Lower leg skin (tissue), 3 donors: ENCODE results near the gene DGKI.

Experiments
- POLR2A ChIP-seq, 2 donors: fragments of 450-650 bp; IDR thresholded peaks; one replicate each; pipeline ENCODE4 v1.6.1; 2016 to 2017; ENCODE audit warnings: antibody characterized with exemption in 2 of 2, mild to moderate bottlenecking in 1 of 2, moderate library complexity in 1 of 2
- TF ChIP-seq, protein P1 (sequence below), 3 donors: fragments of 450-650 bp; IDR thresholded peaks; one replicate each; pipeline ENCODE4 v1.5.1; 2016; ENCODE audit warnings: antibody characterized with exemption in 3 of 3, mild to moderate bottlenecking in 3 of 3, moderate library complexity in 2 of 3

DNA sequence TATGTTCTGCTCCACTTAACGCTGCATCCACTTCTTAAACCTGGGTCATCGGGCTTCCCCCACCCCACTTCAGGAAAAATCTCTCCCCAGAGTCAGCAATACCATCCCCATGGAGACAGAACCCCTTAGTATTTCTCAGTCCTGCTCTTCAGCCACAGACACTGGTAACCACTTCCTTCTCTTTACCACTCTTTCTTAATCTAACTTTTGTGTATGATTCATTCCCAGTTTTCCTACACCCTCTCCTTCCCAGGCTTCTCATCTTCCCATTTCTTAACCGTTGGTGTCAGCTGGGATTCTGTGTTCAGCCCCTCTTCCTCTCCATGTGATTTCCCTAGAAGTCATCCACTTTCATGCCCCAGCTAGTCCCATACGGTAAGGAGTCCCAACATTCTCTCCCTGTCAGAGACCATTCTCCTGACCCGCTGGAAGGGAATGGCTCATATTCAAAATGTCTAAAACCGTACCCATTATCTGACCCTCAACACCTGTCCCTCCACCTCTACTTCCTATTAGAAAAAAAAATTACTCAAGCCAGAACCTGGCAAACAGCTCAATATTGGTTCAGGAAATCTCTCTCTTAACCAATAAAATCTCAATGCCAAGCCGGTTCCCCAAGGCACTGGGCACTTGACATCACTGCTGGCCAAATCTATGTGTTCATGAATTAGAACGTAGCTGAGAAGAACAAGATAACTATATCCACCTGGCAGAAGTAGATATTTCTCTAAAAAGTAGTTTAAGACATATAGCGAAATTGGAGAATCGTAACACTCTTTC, 89.4 kb downstream of the DGKI start:
- TF ChIP-seq, protein P1, sequence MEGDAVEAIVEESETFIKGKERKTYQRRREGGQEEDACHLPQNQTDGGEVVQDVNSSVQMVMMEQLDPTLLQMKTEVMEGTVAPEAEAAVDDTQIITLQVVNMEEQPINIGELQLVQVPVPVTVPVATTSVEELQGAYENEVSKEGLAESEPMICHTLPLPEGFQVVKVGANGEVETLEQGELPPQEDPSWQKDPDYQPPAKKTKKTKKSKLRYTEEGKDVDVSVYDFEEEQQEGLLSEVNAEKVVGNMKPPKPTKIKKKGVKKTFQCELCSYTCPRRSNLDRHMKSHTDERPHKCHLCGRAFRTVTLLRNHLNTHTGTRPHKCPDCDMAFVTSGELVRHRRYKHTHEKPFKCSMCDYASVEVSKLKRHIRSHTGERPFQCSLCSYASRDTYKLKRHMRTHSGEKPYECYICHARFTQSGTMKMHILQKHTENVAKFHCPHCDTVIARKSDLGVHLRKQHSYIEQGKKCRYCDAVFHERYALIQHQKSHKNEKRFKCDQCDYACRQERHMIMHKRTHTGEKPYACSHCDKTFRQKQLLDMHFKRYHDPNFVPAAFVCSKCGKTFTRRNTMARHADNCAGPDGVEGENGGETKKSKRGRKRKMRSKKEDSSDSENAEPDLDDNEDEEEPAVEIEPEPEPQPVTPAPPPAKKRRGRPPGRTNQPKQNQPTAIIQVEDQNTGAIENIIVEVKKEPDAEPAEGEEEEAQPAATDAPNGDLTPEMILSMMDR (IDR thresholded peaks at IDR 0.05): no peak
- no peak for TF ChIP-seq POLR2A (IDR thresholded peaks at IDR 0.05)
